Neural cell (in vitro differentiated cells): ENCODE measurements around the gene TRIB2. TPM values are rescaled to one million over a fixed set of nuclear protein-coding genes. Genes with fewer than 3 reads are reported as not detected.

ENCODE experiments used
- H2AFZ ChIP-seq: fragments of 200-600, 300-800 bp; sonication (generic), shearing (Covaris generic); 2 replicates; pipeline ENCODE4 v1.6.0; 2014; ENCODE audit warnings: low read depth, mild to moderate bottlenecking, antibody characterized with exemption, low read length, moderate library complexity
- H3F3A ChIP-seq: fragments of 200-600 bp; shearing (Covaris generic); 2 replicates; pipeline ENCODE4 v1.6.1; 2016; ENCODE audit warnings: mild to moderate bottlenecking, moderate library complexity, mixed read lengths, antibody characterized with exemption, low read length; ENCODE audit not compliant: insufficient read depth, poor library complexity, severe bottlenecking
- H3K27ac ChIP-seq: fragments of 200-600, 300-800 bp; sonication (generic), shearing (Covaris generic); 2 replicates; pipeline ENCODE4 v1.5.1; 2014; ENCODE audit warnings: mild to moderate bottlenecking, low read length, moderate library complexity
- H3K27me3 ChIP-seq: fragments of 300-800, 200-600 bp; sonication (generic), shearing (Covaris generic); 2 replicates; pipeline ENCODE4 v1.6.0; 2014; ENCODE audit warnings: mild to moderate bottlenecking, low read depth, low read length, moderate library complexity; ENCODE audit not compliant: insufficient read depth
- H3K36me3 ChIP-seq: fragments of 300-800, 200-600 bp; sonication (generic), shearing (Covaris generic); 2 replicates; pipeline ENCODE4 v1.5.1; 2014; ENCODE audit warnings: mild to moderate bottlenecking, antibody characterized with exemption, low read length, moderate library complexity; ENCODE audit not compliant: insufficient read depth
- H3K4me2 ChIP-seq: fragments of 300-800, 200-600 bp; sonication (generic), shearing (Covaris generic); 2 replicates; pipeline ENCODE4 v1.6.0; 2014; ENCODE audit warnings: mild to moderate bottlenecking, low read length
- H3K4me3 ChIP-seq: fragments of 300-800, 200-600 bp; sonication (generic), shearing (Covaris generic); 2 replicates; pipeline ENCODE4 v1.5.1; 2014; ENCODE audit warnings: mild to moderate bottlenecking, low read length, moderate library complexity
- H3K79me2 ChIP-seq: fragments of 200-600 bp; shearing (Covaris generic); replicated peaks from 2 replicates; pipeline ENCODE4 v1.6.0; 2014; ENCODE audit warnings: mild to moderate bottlenecking, low read length, moderate library complexity; ENCODE audit not compliant: insufficient read depth
- H3K9ac ChIP-seq: fragments of 300-800, 200-600 bp; sonication (generic), shearing (Covaris generic); 2 replicates; pipeline ENCODE4 v1.6.1; 2016; ENCODE audit warnings: mild to moderate bottlenecking, low read length, mixed read lengths
- H3K9me2 ChIP-seq: fragments of 200-600 bp; shearing (Covaris generic); 2 replicates; pipeline ENCODE4 v1.6.1; 2016; ENCODE audit warnings: mild to moderate bottlenecking, low read length, mixed read lengths; ENCODE audit not compliant: insufficient read depth
- H3K9me3 ChIP-seq: fragments of 200-600, 300-800 bp; sonication (generic), shearing (Covaris generic); 2 replicates; pipeline ENCODE4 v1.6.1; 2016; ENCODE audit warnings: mild to moderate bottlenecking, mixed run types, low read length, moderate library complexity, mixed read lengths
- H4K20me1 ChIP-seq: fragments of 200-600 bp; shearing (Covaris generic); 2 replicates; pipeline ENCODE4 v1.6.1; 2016; ENCODE audit warnings: mild to moderate bottlenecking, mixed run types; ENCODE audit not compliant: insufficient read depth
- MXI1 ChIP-seq: fragments of 450-650 bp; conservative IDR thresholded peaks from 2 replicates; pipeline ENCODE4 v1.6.1; 2014; ENCODE audit warnings: antibody characterized with exemption, mild to moderate bottlenecking; ENCODE audit not compliant: poor library complexity, severe bottlenecking
- POLR2AphosphoS5 ChIP-seq: IDR thresholded peaks from 2 replicates; pipeline ENCODE4 v1.6.1; 2012
- RAD21 ChIP-seq: fragments of 450-650 bp; conservative IDR thresholded peaks from 2 replicates; pipeline ENCODE4 v1.6.1; 2014; ENCODE audit warnings: antibody characterized with exemption, mild to moderate bottlenecking, moderate library complexity
- SMC3 ChIP-seq: fragments of 450-650 bp; conservative IDR thresholded peaks from 2 replicates; pipeline ENCODE4 v1.6.1; 2014; ENCODE audit warnings: antibody characterized with exemption, mild to moderate bottlenecking, moderate library complexity; ENCODE audit not compliant: poor library complexity
- TAF1 ChIP-seq: IDR thresholded peaks from 2 replicates; pipeline ENCODE4 v1.6.1; 2012; ENCODE audit warnings: low read depth
- polyA plus RNA-seq: library from polyadenylated mRNA; depleted of rRNA; stranded (reverse); fragments of >200 nt; gene quantifications from 2 replicates; pipeline ENCODE4 v1.2.3, GENCODE V29; 2014
- TF ChIP-seq, protein P1 (sequence below): IDR thresholded peaks from 2 replicates; pipeline ENCODE4 v1.6.1; 2012; ENCODE audit warnings: borderline replicate concordance
- TF ChIP-seq, protein P2 (sequence below): fragments of 450-650 bp; IDR thresholded peaks from 2 replicates; pipeline ENCODE4 v1.5.1; 2014; ENCODE audit warnings: antibody characterized with exemption, mild to moderate bottlenecking, moderate library complexity; ENCODE audit not compliant: poor library complexity, severe bottlenecking

The TRIB2 gene
- polyA plus RNA-seq, 1 donor from 2014 or later: 123 TPM

DNA sequence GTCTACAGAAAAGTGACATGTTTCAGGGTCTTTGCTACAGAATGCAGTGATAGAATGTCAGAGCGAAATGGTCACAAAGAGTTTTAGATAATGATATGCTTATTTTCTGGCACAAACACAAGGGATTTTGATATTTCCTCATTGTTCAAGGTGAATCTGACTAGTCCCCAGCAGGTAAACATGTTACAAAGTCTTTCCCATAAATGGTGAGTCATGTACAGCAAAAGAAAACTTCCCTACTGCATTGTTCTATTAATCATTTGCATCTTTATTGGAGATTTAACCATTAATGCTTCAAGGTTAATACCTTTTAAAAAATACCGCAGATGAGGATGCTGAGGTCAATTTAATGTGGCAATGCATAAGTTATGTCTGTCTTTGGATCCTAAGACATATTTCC lies 19.1 kb upstream of the TRIB2 start:
- Histone ChIP-seq H3F3A (no peaks in the 10 kb centered on the region), H3K4me2 (no peak overlapping the region), H3K27ac (no peak overlapping the region), H3K9me2 (no peaks in the 10 kb centered on the region), H3K4me3 (no peak overlapping the region), H3K79me2 (no peaks in the 10 kb centered on the region), H3K9ac (no peak overlapping the region), H4K20me1 (no peaks in the 10 kb centered on the region), H3K36me3 (no peaks in the 10 kb centered on the region), H2AFZ (no peak overlapping the region), H3K27me3 (no peaks in the 10 kb centered on the region), H3K9me3 (no peaks in the 10 kb centered on the region)
- no peak for TF ChIP-seq POLR2AphosphoS5
- no peak for TF ChIP-seq RAD21
- TF ChIP-seq SMC3: no peak
- TF ChIP-seq, protein P1, sequence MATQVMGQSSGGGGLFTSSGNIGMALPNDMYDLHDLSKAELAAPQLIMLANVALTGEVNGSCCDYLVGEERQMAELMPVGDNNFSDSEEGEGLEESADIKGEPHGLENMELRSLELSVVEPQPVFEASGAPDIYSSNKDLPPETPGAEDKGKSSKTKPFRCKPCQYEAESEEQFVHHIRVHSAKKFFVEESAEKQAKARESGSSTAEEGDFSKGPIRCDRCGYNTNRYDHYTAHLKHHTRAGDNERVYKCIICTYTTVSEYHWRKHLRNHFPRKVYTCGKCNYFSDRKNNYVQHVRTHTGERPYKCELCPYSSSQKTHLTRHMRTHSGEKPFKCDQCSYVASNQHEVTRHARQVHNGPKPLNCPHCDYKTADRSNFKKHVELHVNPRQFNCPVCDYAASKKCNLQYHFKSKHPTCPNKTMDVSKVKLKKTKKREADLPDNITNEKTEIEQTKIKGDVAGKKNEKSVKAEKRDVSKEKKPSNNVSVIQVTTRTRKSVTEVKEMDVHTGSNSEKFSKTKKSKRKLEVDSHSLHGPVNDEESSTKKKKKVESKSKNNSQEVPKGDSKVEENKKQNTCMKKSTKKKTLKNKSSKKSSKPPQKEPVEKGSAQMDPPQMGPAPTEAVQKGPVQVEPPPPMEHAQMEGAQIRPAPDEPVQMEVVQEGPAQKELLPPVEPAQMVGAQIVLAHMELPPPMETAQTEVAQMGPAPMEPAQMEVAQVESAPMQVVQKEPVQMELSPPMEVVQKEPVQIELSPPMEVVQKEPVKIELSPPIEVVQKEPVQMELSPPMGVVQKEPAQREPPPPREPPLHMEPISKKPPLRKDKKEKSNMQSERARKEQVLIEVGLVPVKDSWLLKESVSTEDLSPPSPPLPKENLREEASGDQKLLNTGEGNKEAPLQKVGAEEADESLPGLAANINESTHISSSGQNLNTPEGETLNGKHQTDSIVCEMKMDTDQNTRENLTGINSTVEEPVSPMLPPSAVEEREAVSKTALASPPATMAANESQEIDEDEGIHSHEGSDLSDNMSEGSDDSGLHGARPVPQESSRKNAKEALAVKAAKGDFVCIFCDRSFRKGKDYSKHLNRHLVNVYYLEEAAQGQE: no peak
- no peak for TF ChIP-seq TAF1

DNA sequence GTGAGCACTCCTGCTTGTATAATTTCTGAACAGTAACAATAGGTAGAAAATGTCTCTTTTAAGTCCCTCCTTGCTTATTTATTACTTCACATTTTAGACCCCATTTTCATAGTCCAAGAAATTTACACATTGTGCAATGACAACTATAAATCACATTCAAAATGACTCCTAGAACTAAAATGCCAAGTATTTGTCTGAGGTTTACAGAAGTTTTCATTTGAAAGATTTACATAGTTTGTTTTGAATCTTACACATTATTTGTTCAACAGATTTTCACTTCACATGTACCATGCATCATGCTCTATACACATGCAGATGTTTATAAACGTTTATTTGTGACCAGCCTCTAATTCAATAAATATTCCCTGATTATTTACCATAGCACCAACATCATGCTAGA lies 15.7 kb upstream of the TRIB2 start:
- H3K9me3 ChIP-seq: no peaks in the 10 kb centered on the region
- no peaks in the 10 kb centered on the region for H3K27me3 ChIP-seq
- H3K9ac ChIP-seq: no peak overlapping the region
- H2AFZ ChIP-seq: no peak overlapping the region
- H4K20me1 ChIP-seq: no peaks in the 10 kb centered on the region
- H3K9me2 ChIP-seq: no peaks in the 10 kb centered on the region
- H3K79me2 ChIP-seq: no peaks in the 10 kb centered on the region
- H3K4me2 ChIP-seq: no peak overlapping the region
- no peak overlapping the region for H3K4me3 ChIP-seq
- no peak overlapping the region for H3K27ac ChIP-seq
- H3F3A ChIP-seq: no peaks in the 10 kb centered on the region
- H3K36me3 ChIP-seq: no peaks in the 10 kb centered on the region
- TF ChIP-seq, protein P2, sequence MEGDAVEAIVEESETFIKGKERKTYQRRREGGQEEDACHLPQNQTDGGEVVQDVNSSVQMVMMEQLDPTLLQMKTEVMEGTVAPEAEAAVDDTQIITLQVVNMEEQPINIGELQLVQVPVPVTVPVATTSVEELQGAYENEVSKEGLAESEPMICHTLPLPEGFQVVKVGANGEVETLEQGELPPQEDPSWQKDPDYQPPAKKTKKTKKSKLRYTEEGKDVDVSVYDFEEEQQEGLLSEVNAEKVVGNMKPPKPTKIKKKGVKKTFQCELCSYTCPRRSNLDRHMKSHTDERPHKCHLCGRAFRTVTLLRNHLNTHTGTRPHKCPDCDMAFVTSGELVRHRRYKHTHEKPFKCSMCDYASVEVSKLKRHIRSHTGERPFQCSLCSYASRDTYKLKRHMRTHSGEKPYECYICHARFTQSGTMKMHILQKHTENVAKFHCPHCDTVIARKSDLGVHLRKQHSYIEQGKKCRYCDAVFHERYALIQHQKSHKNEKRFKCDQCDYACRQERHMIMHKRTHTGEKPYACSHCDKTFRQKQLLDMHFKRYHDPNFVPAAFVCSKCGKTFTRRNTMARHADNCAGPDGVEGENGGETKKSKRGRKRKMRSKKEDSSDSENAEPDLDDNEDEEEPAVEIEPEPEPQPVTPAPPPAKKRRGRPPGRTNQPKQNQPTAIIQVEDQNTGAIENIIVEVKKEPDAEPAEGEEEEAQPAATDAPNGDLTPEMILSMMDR: no peak
- TF ChIP-seq TAF1 (no peak), POLR2AphosphoS5 (no peak), MXI1 (no peak), RAD21 (no peak), SMC3 (no peak)
- TF ChIP-seq, protein P1: no peak
